HG03469 (cell line): ENCODE data around the gene ANXA8L1.
"Not testable (repeated sequence)": the region's sequence is repeated elsewhere in the genome, so short reads cannot be mapped to it uniquely, and the experiment has no call there.

ENCODE experiments used
- ATAC-seq: cut with Tn5 transposase; IDR thresholded peaks from one replicate; pipeline ENCODE4 v1.9.1; 2021; ENCODE audit warnings: mild to moderate bottlenecking, moderate library complexity, moderate number of reproducible peaks; ENCODE audit not compliant: unreplicated experiment

The ANXA8L1 gene

DNA sequence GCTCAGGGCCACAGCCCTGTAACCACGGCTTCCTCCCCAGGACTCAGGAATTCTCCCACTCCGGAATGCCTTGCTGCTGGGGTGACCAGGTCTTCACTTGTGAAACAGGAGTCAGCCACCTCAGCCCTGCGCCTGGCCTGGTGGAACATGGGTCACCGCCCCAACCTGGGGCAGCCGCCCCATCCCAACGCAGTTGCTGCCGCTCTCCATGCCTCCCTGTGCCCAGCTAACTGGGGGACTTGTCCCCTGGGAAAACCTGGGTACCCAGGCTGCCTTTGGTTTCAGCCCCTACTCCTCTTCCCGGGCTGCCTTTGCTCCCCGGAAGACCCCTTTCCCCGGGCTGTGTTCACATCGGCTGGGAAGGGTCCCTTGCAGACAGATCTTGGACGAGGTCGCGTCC is 22.2 kb downstream of the ANXA8L1 start:
- ATAC-seq = not testable (repeated sequence)

DNA sequence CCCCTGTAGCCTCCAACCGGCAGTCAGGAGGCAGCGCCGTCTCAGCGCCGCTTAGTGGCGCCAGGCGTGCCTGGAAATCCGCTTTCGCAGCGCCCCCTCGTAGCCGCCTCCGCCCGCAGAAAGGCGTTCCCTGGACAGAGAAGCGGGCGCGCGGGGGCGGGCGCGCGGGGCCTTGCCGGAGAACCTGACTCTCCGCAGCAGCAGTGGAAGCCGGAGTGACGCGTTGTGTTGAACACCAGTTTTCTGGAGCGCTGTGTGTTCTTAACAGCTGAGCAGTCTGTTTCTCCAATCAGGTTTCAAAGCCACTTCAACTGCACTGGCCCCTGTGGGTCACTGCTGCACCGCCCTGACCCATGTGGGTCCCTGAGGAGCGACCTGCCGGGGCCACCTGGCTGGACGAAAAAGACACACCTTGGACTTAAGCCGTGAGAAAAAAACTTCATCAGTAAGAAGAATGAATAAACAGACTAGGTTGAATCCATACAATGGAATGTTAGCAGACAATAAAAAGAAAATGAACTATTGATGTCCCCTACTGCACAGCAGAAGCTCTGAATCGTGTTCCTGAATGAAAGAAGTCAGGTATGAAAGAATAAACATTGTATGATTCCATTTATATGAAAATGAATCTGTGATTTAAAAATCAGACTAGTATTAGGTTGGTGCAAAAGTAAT is 22.8 kb downstream of the ANXA8L1 start:
- not testable (repeated sequence) for ATAC-seq

DNA sequence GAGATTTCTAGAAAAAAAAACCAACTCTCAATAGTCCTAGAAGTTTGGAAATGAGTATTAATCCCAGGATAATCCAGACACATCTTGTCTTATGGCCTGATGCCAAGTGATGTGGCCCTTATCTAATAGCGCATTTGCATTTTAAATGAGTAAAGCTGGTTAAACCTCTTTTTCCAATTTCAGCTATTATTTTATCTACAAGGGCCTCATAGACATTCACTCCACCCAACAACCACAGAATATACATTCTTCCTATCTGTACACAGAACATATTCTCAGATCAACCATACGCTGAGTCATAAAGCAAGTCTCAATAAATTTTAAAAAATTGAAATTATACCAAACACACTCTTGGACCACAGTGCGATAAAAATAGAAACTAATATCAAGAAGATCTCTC is 34.0 kb downstream of the ANXA8L1 start:
- not testable (repeated sequence) for ATAC-seq

DNA sequence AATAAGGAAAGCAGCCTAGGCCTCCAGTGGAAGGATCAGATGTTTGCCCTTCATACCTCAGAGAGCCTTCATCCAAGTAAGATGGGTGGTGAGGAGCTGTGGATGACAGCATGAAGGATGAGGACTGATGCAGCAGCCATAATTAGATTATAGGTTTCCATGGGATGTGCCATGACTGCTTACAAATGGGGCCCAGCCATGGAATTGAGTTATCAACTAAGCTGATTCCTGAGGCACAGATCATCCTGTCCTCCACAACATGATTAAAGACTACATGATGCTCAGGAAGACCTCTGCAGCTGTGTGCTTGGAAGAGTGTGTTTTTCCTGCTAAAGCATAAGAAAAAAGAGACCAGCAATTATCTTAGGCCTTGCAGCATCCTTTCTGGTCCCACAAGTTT is 35.5 kb downstream of the ANXA8L1 start:
- not testable (repeated sequence) for ATAC-seq

- not testable (repeated sequence) for ATAC-seq
These were observed 37.1 kb downstream of the ANXA8L1 start for GRCh38 chr10:46412665-46413064.

DNA sequence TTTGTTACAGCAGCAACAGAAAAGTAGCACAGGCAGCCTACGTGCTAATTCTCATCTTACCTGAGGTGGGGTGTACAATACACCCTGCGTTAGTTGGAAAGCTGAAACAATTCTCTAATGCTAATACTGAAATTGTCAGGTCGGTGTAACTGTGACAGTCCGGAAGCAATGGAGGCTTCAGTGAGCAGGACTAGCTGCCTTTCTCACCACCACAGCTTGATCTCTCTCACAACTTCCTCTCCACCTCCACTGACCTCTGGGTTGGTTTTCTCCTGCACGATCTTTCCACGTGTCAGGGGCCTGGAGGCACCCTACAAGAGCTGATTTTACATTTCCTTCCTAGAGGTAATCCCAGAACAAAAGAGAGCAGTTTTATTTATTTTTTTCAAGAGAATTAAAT is 39.7 kb downstream of the ANXA8L1 start:
- ATAC-seq = not testable (repeated sequence)

DNA sequence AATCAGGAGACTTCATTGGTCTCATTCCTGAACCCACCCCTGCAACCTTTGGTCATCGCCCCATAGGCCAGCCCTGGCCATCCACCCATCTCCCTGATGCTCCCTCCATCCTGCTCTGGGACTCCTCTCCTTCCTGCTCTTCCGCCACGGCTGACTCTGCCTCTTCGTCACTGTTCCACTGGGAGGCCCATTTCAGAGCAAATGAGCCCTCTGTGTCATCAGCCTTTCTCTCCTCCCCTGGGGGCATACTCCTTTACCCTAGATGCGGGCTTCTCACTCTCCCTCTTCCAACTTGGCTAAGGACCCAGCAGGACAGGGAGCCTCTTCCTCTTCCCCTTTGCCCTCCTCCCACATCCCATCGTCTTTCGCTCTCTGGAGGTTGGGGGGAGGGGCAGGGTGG is 42.7 kb downstream of the ANXA8L1 start:
- ATAC-seq = not testable (repeated sequence)

GRCh38 chr10:46419570-46420379 is 44.2 kb downstream of the ANXA8L1 start:
- ATAC-seq = not testable (repeated sequence)

GRCh38 chr10:46423550-46423949 is 48.0 kb downstream of the ANXA8L1 start:
- ATAC-seq = not testable (repeated sequence)

GRCh38 chr10:46440942-46441341 is 65.4 kb downstream of the ANXA8L1 start:
- ATAC-seq = not testable (repeated sequence)
